T-helper 1 cell (primary cell): ENCODE data around the gene SPRY4.
"Not testable (repeated sequence)": the region's sequence is repeated elsewhere in the genome, so short reads cannot be mapped to it uniquely, and the experiment has no call there.

Source experiments
- DNase-seq, 5 donors: peaks; one replicate each; pipeline ENCODE4 v3.0.0-alpha.2; 2012 to 2020

The SPRY4 gene

GRCh38 chr5:142292249-142292648, 32.6 kb downstream of the SPRY4 start:
- no peak for DNase-seq

GRCh38 chr5:142290577-142291299, 34.1 kb downstream of the SPRY4 start:
- DNase-seq: no peak

GRCh38 chr5:142289708-142290576, 34.9 kb downstream of the SPRY4 start:
- no peak for DNase-seq

GRCh38 chr5:142287973-142288313, 36.9 kb downstream of the SPRY4 start:
- no peak for DNase-seq

- DNase-seq: no peak
These were observed 37.5 kb downstream of the SPRY4 start for GRCh38 chr5:142287096-142287972.

GRCh38 chr5:142286111-142286510, 38.7 kb downstream of the SPRY4 start:
- no peak for DNase-seq

- no peak for DNase-seq
These were observed 41.5 kb downstream of the SPRY4 start for GRCh38 chr5:142283304-142283703.

- DNase-seq: no peak
These were observed 42.9 kb downstream of the SPRY4 start for GRCh38 chr5:142281966-142282365.

GRCh38 chr5:142281008-142281367, 43.8 kb downstream of the SPRY4 start:
- DNase-seq: no peak

- no peak for DNase-seq
These were observed 44.5 kb downstream of the SPRY4 start for GRCh38 chr5:142280066-142281007.

GRCh38 chr5:142278627-142279026, 46.2 kb downstream of the SPRY4 start:
- DNase-seq: no peak

GRCh38 chr5:142277796-142278195, 47.0 kb downstream of the SPRY4 start:
- no peak for DNase-seq

GRCh38 chr5:142276517-142276916, 48.3 kb downstream of the SPRY4 start:
- DNase-seq: no peak

GRCh38 chr5:142275496-142275895, 49.3 kb downstream of the SPRY4 start:
- no peak for DNase-seq

- DNase-seq: not testable (repeated sequence)
These were observed 52.2 kb downstream of the SPRY4 start for GRCh38 chr5:142272596-142272995.

GRCh38 chr5:142264084-142264483, 60.7 kb downstream of the SPRY4 start:
- not testable (repeated sequence) for DNase-seq

- DNase-seq: no peak
These were observed 61.5 kb downstream of the SPRY4 start for GRCh38 chr5:142263346-142263745.

- DNase-seq: no peak
These were observed 62.1 kb downstream of the SPRY4 start for GRCh38 chr5:142262683-142263082.
